ENCODE results near the gene RRAS2. TPM values are rescaled to one million over a fixed set of nuclear protein-coding genes. Genes with fewer than 3 reads are reported as not detected.
A peak's percentile ranks its signal among the peaks of the same experiment; 100 is the strongest.
"Not testable (repeated sequence)": the region's sequence is repeated elsewhere in the genome, so short reads cannot be mapped to it uniquely, and the experiment has no call there.

RRAS2 gene
- total RNA-seq, 1 donor from 2014 or later, result 52.0 TPM

DNA sequence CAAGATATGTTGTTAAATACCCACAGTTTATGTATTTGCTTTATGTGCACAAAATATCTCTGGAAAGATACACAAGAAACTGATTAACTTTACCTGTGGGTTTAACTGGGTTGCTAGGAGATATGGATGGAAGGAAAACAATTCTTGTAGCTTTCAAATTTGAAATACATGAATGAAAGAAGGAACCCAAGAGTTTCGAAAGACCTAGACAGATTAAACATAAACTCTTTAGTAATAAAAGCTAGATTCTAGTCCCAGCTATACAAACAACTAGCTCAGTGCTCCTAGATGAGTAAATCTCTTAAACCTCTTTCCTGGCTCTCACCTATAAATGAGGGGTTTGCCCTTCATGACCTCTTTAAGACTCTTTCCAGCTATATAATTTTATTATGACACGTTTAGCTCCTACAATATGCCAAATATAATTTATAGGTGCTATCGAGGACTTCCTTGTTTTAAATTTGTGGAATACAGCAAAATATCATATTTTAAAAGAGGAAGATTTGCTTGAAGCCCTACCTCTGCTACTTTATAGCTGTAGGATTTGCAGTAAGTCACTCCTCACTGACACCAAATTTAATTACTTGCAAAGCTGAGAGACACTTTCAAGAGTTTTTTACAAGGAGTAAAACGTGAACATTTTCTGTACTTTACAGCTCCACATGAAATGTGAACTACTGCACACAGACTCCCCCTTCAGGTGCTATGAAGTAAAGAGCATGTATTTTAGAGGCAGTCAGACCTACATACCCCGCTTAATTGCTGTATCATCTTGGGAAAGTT is 50.7 kb downstream of the RRAS2 start:
- peak; percentile 58 for DNase-seq (ENCODE audit: low spot score)

GRCh38 chr11:14306481-14306880 is 52.5 kb downstream of the RRAS2 start:
- no peak for DNase-seq (ENCODE audit: low spot score)

DNA sequence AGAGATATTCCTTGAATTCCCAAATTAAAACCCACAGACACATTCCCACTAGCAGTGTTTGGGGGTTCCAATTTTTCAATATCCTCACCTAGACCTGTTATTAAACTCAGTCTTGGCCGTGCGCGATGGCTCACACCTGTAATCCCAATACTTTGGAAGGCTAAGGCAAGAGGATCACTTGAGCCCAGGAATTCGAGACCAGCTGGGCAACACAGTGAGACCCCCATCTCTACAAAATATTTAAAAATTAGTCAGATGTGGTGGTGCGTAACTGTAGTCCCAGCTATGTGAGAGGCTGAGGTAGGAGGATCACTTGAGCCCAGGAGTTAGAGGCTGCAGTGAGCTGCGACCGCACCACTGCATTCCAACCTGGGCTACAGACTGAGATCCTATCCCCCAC is 53.3 kb downstream of the RRAS2 start:
- no peak for DNase-seq (ENCODE audit: low spot score)

- no peak for DNase-seq (ENCODE audit: low spot score)
Measured at GRCh38 chr11:14304601-14305000, 54.4 kb downstream of the RRAS2 start.

GRCh38 chr11:14300661-14301304 is 58.2 kb downstream of the RRAS2 start:
- peak; percentile 80 for DNase-seq (ENCODE audit: low spot score)

- DNase-seq (ENCODE audit: low spot score), result peak; percentile 44
Measured at GRCh38 chr11:14299921-14300320, 59.1 kb downstream of the RRAS2 start.

DNA sequence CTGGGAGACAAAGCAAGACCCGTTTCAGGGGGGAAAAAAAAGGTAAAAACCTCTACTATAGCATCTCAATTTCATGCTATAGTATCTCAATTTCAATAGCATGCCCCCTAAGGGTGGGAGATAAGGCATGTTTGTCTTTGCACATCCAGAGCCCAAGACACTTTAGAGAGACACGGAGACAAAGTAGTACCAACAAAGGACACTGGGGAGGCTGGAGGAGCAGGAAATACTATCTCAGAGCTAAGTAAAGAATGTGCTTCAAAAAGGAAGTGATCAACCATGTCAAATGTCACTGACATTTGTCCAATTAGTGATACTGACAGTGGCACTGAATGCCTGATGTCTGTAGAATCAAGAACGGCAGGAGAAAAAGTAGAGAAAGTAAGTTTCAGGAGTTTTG is 68.6 kb downstream of the RRAS2 start:
- no peak for DNase-seq (ENCODE audit: low spot score)

DNA sequence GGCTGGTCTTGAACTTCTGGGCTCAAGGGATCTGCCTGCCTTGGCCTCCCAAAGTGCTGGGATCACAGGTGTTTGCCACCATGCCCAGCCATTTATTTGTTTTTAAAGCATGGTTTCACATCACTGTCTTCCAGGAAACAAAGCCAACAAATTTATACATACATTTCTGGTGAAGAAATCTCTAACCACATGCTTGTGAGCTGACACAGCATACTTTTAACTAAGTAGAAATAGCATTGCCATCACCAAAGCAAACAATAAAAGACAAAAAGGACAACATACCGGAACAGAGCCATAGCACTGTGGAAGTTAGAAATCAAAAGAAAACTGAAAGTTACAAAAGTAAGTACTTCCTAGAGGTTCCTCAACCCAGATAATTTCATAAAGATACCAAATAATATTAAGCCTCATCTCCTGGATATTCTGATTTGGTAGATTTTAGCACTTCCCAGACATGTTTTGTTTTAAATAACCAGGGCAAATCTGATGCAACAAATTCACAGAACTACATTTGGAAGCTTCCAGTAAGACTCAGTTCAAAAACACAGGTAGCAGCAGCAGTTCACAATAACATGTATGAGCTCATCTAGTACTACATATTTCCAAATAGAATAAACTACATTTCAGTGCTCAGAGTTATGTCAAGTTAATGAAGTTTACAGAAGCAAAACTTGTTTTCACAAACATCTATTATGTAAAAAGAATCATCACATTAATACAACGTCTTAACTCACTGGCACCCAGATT is 70.6 kb downstream of the RRAS2 start:
- peak; percentile 22 for DNase-seq (ENCODE audit: low spot score)

DNA sequence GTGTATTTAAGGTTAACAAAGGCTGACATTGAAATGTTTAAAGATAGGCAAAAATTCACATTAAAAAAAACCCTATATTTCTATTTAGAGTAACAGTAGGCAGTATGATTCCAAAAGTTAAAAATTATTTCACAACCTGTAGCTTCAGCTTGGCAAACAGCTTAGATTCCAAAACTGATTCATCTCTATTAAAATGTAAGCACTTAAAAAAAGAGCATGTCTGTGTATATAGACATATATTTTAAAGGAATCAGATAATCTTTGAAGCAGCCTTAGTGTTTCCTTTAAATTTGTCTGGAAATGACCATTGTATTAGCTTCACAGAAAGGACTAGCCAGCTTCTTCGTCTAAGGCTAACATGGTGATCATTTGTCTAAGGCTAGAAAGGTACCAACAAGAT is 80.1 kb downstream of the RRAS2 start:
- DNase-seq (ENCODE audit: low spot score), result not testable (repeated sequence)

GRCh38 chr11:14275076-14275475 is 83.9 kb downstream of the RRAS2 start:
- DNase-seq (ENCODE audit: low spot score), result peak; percentile 29

DNA sequence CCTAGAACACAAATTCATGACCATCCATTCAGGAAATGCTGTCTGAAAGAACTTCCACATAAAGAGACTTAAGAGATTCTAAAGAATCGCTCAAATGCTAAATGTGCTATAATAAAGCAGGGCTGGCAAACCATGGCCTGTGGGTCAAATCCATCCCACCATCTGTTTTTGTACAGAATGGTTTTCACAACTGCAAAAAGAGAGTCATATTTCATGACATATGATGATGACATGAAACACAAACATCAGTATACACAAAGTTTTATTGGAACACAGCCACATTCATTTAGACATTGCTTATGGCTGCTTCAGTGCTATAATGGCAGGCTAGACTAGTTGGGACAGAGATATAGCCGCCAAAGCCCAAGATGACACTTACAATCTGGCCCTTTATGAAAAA is 85.1 kb downstream of the RRAS2 start:
- no peak for DNase-seq (ENCODE audit: low spot score)

DNA sequence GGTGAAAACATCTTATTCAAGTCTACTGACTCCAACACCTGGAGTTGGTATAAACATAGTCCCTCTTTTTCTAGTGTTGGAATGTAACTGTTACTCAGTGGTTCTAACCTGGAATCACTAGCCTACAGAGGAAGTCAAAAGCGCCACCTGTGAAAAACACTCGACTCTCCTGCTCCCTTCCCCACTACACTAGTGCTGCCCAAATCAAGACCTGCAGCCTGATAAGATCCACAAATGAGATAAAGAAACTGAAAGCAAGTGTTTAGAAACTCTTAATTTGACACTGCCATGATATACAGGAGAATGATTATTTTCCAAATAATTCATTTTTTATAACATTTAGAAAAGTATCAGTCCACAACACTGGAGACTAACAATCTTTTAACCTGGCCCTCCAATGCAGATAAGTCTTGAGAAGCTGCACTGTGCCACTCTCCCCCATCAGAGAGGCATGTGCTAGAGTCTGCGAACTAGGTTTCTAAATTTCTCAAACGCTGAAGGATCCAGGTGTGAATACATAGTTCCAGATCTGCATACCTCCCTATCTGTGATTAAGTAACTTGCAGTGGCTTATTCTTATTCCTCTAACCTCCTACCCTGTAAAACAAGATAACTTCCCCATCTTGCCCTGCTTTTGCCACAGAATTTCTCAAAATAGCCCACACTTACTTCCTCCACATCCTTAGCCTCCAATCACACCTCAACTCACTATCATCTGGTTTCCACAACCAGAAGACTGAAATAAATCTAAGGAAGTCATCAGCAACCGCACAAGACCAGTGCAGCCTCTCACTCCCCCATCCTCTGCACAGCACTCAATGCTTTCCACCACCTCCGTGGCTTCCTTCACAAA is 88.1 kb downstream of the RRAS2 start:
- no peak for DNase-seq (ENCODE audit: low spot score)

DNA sequence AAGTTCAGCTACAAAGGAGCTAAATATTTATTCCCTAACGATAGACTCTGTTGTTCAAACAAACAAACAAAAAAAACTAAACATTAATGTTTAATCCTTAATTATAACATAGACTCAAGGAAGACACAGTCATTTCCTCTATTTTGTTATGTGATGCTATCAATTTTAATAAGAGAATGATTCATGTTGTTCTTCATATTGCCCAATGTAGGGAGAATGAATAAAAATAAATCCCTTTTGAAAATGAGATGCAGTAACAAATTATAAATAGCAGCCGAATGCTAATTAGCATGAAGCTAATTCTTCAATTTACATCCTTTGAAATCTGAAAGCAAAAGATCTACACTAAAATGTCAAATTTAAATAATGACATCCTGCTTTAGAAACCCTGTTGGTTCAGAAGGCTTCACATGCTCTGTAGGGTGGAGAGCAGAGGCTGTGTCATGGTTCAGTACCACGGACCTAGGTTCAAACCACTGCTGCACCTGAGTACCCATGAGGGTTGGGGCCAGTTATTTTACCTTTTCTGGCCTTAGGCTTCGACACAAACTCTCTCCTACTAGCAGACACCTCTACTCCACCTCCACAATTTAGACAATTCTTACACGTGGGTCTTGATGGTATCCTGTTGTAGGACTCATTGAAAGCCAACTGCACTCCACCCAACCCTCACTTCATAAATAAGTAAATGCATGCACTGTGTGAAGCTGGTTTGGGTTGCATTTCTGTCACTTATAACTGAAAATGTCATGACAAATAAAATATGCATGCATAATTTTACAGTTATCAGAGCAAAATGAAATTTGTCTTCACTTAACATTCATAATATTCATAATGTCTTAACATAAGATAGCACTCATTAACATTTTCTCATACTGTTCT is 89.0 kb downstream of the RRAS2 start:
- DNase-seq (ENCODE audit: low spot score), result no peak

DNA sequence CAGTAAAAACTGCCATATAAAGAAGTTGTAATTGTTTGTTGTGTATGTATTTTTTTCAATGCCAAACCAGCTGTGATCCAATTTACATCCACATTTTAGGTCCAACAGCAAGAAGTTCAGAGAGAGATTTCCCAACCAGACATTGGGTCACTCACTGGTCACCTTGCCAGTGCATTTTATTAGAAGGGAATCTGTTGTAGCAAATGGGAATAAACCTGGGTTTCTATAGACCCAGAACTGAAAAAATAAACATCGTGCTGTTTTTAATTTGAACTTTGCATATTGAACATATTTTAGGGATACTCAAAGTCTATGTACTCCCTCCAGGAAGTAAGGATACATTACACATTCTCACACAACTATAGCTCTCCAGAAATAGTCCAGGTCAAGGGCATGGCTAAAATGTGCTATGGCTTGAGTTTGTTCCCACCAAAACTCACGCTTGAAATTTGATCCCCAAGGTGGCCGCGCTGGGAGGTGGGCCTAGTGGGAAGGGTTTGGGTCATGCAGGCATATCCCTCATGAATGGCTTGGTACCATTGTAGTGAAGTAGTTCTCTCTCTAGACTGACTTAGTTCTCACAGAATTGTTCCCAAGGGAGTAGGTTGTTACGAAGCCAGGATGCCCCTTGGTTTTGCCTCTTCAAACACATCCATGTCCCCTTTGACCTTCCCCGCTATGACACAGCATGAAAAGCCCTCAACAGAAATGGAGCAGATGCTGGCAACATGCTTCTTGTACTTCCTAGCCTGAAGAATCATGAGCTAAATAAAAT is 90.9 kb downstream of the RRAS2 start:
- DNase-seq (ENCODE audit: low spot score), result no peak

- no peak for DNase-seq (ENCODE audit: low spot score)
Measured at GRCh38 chr11:14266622-14267021, 92.4 kb downstream of the RRAS2 start.

DNA sequence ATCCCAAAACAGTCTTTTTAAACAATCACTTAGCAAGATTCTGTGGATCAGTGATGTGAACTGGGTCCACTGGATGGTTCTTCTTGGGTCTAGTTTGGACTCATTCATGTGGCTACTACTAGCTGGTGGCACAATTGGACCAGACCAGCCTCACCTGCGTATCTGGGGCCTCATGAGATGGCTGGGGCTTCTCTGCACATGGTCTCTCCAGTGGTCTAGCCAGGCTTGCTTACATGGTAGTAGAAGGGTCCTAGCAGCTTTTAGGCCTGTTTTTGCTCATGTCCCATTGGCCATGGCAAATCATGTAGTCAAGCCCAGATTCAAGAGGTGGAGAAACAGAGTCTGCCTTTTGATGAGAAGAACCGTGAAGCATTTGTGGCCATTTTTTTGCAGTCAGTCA is 94.0 kb downstream of the RRAS2 start:
- DNase-seq (ENCODE audit: low spot score), result no peak

GRCh38 chr11:14262271-14262846 is 96.6 kb downstream of the RRAS2 start:
- DNase-seq (ENCODE audit: low spot score), result no peak

DNA sequence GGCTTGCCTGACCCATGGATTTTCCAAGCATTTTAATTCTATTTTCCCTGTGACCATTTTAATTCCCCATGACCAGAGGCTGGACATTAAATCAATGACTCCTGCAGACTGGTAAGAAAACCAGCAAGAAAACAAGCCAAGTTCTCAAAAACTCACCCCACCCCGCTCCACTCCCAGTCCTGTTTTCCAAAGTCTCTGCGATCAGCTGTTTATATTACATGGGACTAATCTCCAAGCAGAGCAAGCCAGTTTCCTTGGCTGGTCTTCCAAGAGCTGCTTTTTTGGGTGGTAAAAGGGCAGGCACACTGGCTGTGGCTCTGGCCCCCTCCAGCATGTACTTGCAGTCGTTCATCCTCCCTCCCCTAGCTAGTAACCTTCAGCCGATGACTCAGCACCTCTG is 97.9 kb downstream of the RRAS2 start:
- peak; percentile 48 for DNase-seq (ENCODE audit: low spot score)

- DNase-seq (ENCODE audit: low spot score), result no peak
Measured at GRCh38 chr11:14259878-14260277, 99.1 kb downstream of the RRAS2 start.

Measured in umbilical cord (tissue), 2 donors.